Gastrocnemius medialis (tissue), 4 donors: ENCODE results near the gene ZNF652.

Experiments used
- POLR2A ChIP-seq, 2 donors: fragments of 450-650 bp; IDR thresholded peaks; one replicate each; pipeline ENCODE4 v1.6.1; 2017; ENCODE audit warnings: antibody characterized with exemption in 2 of 2, mild to moderate bottlenecking in 2 of 2, moderate library complexity in 2 of 2
- TF ChIP-seq, protein P1 (sequence below), 5 experiments: fragments of 450-650 bp in 3 of 5; fragments of 200-600 bp in 2 of 5; sonication (generic) in 2 of 5; IDR thresholded peaks in 4 of 5; conservative IDR thresholded peaks in 1 of 5; 1 replicate in 4 of 5; 2 replicates in 1 of 5; pipeline ENCODE4 v1.5.1; 2016 to 2019; ENCODE audit warnings: antibody characterized with exemption in 5 of 5, mild to moderate bottlenecking in 3 of 5, moderate library complexity in 3 of 5

DNA sequence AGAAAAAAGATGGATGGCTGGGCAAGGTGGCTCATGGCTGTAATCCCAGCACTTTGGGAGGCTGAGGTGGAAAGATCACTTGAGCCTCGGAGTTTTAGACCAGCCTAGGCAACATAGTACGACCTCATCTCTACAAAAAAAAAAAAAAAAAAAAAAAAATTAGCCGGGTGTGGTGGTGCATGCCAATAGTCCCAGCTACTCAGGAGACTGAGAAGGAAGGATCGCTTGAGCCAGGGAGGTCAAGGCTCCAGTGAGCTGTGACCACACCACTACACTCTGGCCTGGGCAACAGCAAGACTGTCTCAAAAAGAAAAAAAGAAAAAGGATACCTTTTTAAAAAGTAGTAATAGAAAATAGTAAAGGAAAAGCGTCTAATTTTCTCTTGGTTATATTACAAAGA is 20.7 kb downstream of the ZNF652 start:
- TF ChIP-seq, protein P1, sequence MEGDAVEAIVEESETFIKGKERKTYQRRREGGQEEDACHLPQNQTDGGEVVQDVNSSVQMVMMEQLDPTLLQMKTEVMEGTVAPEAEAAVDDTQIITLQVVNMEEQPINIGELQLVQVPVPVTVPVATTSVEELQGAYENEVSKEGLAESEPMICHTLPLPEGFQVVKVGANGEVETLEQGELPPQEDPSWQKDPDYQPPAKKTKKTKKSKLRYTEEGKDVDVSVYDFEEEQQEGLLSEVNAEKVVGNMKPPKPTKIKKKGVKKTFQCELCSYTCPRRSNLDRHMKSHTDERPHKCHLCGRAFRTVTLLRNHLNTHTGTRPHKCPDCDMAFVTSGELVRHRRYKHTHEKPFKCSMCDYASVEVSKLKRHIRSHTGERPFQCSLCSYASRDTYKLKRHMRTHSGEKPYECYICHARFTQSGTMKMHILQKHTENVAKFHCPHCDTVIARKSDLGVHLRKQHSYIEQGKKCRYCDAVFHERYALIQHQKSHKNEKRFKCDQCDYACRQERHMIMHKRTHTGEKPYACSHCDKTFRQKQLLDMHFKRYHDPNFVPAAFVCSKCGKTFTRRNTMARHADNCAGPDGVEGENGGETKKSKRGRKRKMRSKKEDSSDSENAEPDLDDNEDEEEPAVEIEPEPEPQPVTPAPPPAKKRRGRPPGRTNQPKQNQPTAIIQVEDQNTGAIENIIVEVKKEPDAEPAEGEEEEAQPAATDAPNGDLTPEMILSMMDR (IDR thresholded peaks at IDR 0.05 in 4 of 5, conservative IDR thresholded peaks at IDR 0.05 in 1 of 5), result no peak
- no peak for TF ChIP-seq POLR2A (IDR thresholded peaks at IDR 0.05)
